Activated T-cell treated with anti-CD3 and anti-CD28 coated beads, Interleukin-2, amount 50 U/mL, for 4 hours (primary cell): ENCODE data around the gene CXCL12. TPM values are rescaled to one million over a fixed set of nuclear protein-coding genes. Genes with fewer than 3 reads are reported as not detected.

Experiments used
- ATAC-seq, 2 donors: fragments of 200-7000 bp; cut with Tn5 transposase; one replicate each; pipeline ENCODE4 v1.10.0; 2021
- DNase-seq: peaks from one replicate; pipeline ENCODE4 v3.0.0-alpha.2; 2020
- H3K27me3 Mint-ChIP-seq: one replicate; pipeline ENCODE4 v1.8.0; 2021; ENCODE audit warnings: low read depth, mixed read lengths
- H3K36me3 Mint-ChIP-seq: one replicate; pipeline ENCODE4 v1.8.0; 2022; ENCODE audit warnings: mixed read lengths; ENCODE audit not compliant: insufficient read depth
- H3K4me1 Mint-ChIP-seq: one replicate; pipeline ENCODE4 v1.8.0; 2021; ENCODE audit warnings: low read depth, mixed read lengths
- H3K4me3 Mint-ChIP-seq: one replicate; pipeline ENCODE4 v1.8.0; 2021; ENCODE audit warnings: mild to moderate bottlenecking, moderate library complexity, mixed read lengths
- H3K9me3 Mint-ChIP-seq: one replicate; pipeline ENCODE4 v1.8.0; 2021; ENCODE audit warnings: mixed read lengths
- total RNA-seq, 3 donors: library from RNA; stranded (reverse); gene quantifications; one replicate each; pipeline ENCODE4 v1.2.1, GENCODE V29; 2021

Gene CXCL12
- total RNA-seq, 3 donors from 2014 or later: 0.13 to 0.16 TPM; not detected in 1

DNA sequence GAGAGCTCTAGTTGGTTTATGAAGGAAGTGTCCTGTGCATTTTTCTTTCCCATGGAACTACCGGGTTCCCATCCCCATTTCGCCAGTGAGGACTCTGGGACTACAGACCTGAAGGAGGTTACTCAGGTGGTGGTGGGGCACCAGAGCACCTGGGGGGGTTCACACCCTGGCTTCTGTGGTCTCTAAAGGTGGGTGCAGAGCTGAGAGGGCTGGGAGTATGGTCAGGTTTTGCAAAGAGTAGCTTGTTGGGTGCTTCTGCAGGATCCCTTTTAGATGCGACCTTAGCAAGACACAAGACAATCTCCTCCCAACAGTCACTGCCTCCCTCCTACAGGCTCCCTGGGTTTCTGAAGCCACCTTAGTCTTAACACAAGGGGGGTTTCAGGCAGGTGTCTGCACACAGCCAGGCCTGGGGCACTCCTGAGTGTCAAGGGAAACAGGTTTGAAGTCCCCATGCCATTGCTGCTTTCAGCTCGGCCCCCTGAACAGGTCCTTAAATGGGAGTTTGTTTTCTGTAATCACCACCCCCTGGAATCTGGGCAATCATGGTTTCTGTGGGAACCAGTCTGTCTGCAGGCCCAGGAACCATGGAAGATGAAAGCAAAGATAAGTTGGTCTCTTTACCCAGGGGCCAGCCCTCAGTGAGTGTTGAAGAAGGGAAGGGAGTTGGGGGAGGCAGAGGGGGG lies 9.9 kb upstream of the CXCL12 start:
- Mint-ChIP-seq H3K27me3 (peaks cover 24% of the 10 kb centered on the region), H3K4me3 (no peak overlapping the region), H3K9me3 (no peaks in the 10 kb centered on the region), H3K36me3 (no peaks in the 10 kb centered on the region), H3K4me1 (no peaks in the 10 kb centered on the region)
- ATAC-seq (no peak), DNase-seq (no peak)

DNA sequence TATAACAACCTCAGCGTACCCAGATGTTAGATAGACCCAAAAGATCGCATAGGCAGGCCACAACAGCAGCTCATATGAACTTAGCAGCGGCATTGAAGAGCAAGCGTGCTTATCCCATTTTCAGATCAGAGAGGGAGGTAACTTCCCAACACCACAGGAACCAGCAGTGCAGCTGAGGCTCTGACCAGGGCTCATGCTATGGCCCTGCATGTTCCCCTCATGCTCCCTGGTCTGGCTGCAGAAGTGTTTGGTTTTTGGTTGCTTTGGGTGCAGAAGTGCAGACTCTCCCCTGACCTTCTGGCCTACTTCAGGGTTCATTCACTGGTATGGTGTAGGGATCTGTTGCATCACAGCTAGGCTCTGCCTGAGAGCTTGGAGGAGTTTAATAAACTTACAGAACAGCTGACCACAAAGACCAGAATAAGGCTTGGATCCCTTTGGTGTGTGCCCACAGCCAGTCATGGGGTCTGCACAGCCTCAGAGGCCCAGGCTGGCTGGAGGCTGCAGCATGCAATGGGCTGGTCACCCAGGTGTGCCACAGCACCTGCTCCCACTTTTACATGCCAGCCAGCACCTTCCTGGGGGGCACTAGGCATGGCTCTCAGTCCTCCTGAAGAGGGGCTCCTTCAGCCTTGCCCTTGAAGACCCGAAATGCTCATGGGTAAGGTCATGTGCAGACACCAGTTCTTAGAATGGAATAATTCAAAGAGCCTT lies 9.1 kb upstream of the CXCL12 start:
- ATAC-seq (no peak), DNase-seq (no peak)
- H3K27me3 Mint-ChIP-seq: peaks cover 28% of the 10 kb centered on the region
- H3K36me3 Mint-ChIP-seq: no peaks in the 10 kb centered on the region
- no peak overlapping the region for H3K4me3 Mint-ChIP-seq
- H3K4me1 Mint-ChIP-seq: no peaks in the 10 kb centered on the region
- H3K9me3 Mint-ChIP-seq: no peaks in the 10 kb centered on the region

DNA sequence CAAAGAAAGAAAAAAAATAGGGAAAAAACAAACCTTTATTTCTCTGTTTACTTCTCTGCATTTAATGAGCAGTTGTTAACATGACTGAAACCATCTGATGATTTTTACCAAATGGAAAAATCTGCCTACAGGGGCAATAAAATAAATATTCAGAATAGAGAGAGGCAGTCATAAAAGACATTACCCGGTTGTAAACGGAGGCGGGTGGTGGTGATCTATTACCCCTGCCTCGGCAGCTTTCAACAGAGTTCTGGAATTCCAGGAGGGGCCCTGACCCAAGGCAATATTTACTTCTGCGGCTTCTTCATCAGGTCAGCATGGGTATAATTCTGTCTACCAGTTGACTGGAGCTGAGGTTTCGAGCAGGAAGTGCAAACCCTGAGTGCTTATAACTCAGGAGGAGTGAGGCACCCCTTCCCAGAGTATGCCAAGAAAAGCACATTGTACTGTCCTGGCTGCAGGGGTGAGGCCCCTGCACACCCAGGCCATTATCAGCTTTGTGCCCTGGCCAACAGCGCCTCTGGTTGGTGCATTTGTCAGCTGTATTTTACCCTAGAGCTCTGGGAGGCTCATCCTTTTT lies 8.2 kb upstream of the CXCL12 start:
- no peak for DNase-seq
- Mint-ChIP-seq H3K4me3 (no peak overlapping the region), H3K36me3 (no peaks in the 10 kb centered on the region), H3K27me3 (peaks cover 34% of the 10 kb centered on the region), H3K9me3 (no peaks in the 10 kb centered on the region), H3K4me1 (no peaks in the 10 kb centered on the region)
- no peak for ATAC-seq

DNA sequence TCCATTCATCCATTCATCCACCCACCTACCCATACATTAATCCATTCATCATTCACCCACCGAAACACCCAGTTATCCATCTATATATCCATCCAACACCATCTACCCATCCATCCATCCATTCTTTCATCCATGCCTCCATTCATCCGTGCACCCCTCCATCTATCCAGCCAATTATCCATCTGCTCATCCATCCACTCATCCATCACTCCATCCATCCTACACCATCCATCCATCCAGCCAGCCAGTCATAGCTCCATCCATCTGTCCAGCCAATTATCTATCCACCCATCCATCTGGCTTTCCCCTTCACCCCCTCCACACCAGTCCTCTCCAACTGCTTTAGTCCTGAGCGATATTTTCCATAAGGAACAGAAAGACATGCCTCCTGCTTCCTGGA lies 7.5 kb upstream of the CXCL12 start:
- no peaks in the 10 kb centered on the region for H3K9me3 Mint-ChIP-seq
- ATAC-seq: no peak
- H3K4me3 Mint-ChIP-seq: no peak overlapping the region
- no peaks in the 10 kb centered on the region for H3K4me1 Mint-ChIP-seq
- H3K27me3 Mint-ChIP-seq: peaks cover 39% of the 10 kb centered on the region
- DNase-seq: no peak
- H3K36me3 Mint-ChIP-seq: no peaks in the 10 kb centered on the region

DNA sequence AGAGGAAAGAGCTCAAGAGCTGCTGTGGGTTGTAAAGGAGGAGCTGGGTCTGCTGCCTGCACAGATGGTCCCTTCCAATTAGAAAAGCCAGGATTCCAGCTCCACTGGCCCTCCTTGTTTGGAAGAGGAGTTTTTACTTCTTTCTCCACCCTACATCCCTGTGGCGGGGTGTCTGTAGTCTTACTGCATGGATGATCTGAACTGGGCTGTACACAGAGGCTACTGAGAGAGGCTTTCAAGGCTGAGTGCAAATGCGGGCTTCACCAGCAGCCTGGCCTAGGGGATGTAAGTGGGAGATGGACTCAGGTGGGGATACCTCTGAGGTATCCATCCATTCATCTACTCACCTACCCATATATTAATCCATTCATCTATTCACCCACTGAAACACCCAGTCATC lies 7.1 kb upstream of the CXCL12 start:
- Mint-ChIP-seq H3K4me1 (peaks cover 1% of the 10 kb centered on the region), H3K36me3 (no peaks in the 10 kb centered on the region), H3K27me3 (peaks cover 40% of the 10 kb centered on the region), H3K9me3 (no peaks in the 10 kb centered on the region), H3K4me3 (no peak overlapping the region)
- ATAC-seq (no peak), DNase-seq (no peak)

DNA sequence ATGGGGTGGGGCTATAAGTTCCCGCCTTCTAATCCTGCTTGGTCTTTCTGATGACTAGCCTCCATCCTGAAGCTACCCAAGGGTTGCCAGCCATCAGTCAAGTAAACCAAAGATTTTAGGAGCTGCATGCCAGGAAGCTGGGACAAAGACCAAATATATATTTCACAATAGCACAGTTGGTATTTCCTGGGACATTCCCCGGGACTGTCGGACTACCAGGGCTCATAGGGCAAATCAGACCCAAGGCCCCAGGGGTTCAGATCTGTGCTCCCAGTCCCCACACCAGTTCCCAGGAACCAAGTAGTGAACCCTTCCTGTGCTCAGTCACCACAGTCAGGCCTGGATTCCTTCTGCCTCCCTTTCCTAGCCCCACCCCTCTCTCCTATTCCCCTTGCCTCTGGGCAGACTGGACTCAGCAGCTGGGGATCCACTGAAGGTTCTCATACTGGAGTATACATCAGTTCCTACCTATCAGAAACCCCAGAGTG lies 5.7 kb upstream of the CXCL12 start:
- Mint-ChIP-seq H3K36me3 (no peaks in the 10 kb centered on the region), H3K27me3 (peaks cover 38% of the 10 kb centered on the region), H3K4me3 (no peak overlapping the region), H3K9me3 (no peaks in the 10 kb centered on the region), H3K4me1 (peaks cover 7% of the 10 kb centered on the region)
- no peak for DNase-seq
- no peak for ATAC-seq

DNA sequence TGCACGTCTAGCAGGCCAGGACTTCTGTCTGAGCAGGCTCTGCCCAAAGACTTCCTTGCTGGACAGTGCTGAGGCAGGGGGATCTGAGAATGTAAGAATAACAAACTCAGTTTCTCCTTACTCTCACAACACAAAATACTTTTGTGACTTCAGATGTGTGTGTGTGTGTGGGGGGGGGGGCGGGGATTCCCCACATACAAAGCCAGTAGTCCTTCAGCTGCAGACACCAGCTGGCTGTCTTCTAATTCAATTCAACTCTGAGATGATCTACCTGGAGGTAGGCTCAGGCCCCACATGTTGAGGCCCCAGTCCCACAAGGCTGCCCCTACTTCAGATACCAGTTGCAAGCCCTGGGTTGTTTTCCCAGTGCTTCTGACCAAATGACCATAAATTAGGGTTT lies 4.7 kb upstream of the CXCL12 start:
- ATAC-seq: no peak
- no peaks in the 10 kb centered on the region for H3K36me3 Mint-ChIP-seq
- peaks cover 41% of the 10 kb centered on the region for H3K27me3 Mint-ChIP-seq
- no peak overlapping the region for H3K4me3 Mint-ChIP-seq
- no peak for DNase-seq
- peaks cover 8% of the 10 kb centered on the region for H3K4me1 Mint-ChIP-seq
- no peaks in the 10 kb centered on the region for H3K9me3 Mint-ChIP-seq

DNA sequence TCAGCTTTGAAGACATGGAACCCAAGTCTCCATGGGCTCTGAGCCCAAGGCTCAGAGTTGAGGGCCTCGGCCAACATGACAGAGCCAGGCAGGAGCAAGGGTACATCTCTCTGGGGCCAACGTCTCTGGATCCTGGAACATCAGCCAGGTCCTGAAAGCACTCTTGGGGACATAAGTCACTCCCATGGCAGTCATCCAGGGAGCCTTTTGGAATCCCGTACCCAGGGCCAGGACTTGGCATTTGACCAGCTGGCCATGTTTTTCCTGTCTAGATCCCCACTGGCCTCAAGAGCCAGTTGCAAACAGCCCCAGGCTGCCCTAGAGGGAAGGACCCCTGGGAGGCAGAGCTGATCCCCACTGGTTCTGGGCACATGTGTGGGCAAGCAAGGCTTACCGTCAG lies 4.3 kb upstream of the CXCL12 start:
- Mint-ChIP-seq H3K9me3 (no peaks in the 10 kb centered on the region), H3K27me3 (peaks cover 41% of the 10 kb centered on the region), H3K4me3 (no peak overlapping the region), H3K36me3 (no peaks in the 10 kb centered on the region), H3K4me1 (peaks cover 8% of the 10 kb centered on the region)
- no peak for ATAC-seq
- no peak for DNase-seq

DNA sequence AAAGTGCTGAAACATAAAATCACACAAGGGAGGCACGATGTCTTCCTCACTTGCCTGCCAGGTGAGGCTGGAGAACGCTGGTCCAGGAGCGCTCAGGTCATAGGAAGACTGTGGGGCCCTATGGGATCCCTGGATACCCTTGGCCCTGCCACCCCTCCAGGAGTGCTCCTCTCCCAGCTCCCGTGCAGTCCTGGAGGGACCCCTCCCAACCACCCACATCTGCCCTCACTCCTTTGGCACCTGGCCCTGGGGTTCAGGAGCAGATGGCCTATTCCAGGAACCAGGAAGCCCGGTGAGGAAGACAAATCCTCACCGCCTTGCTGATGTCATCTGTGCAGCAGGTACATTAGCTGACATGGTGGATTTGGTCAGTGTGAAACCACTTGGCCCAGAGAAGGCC lies 3.7 kb upstream of the CXCL12 start:
- ATAC-seq: no peak
- peaks cover 8% of the 10 kb centered on the region for H3K4me1 Mint-ChIP-seq
- no peak for DNase-seq

DNA sequence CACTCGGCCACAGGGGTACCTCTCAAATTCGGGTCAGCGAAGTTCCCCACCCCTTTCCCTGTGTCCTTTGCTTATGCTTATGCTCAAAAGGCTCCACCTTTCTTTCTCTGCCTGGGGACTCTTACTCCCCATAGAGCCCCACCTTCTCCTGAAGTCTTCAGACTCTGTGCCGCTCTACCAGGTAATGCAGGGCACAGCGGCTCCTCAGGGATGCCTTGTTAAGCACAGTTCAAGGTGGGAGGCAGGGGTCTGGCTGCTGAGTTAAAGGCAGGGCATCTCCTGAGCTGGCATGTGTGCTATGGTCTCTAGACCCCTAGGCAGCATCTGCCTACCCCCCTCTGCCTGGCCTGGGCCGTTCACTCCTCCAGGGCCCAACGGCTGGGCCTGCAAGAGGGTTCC lies 3.0 kb upstream of the CXCL12 start:
- peaks cover 8% of the 10 kb centered on the region for H3K4me1 Mint-ChIP-seq
- H3K36me3 Mint-ChIP-seq: no peaks in the 10 kb centered on the region
- H3K9me3 Mint-ChIP-seq: no peaks in the 10 kb centered on the region
- H3K27me3 Mint-ChIP-seq: peaks cover 53% of the 10 kb centered on the region
- DNase-seq (no peak), ATAC-seq (no peak)
- no peak overlapping the region for H3K4me3 Mint-ChIP-seq

More for the DNA sequence above, 3.7 kb upstream of the CXCL12 start:
- Mint-ChIP-seq H3K9me3 (no peaks in the 10 kb centered on the region), H3K36me3 (no peaks in the 10 kb centered on the region), H3K4me3 (no peak overlapping the region), H3K27me3 (peaks cover 45% of the 10 kb centered on the region)

DNA sequence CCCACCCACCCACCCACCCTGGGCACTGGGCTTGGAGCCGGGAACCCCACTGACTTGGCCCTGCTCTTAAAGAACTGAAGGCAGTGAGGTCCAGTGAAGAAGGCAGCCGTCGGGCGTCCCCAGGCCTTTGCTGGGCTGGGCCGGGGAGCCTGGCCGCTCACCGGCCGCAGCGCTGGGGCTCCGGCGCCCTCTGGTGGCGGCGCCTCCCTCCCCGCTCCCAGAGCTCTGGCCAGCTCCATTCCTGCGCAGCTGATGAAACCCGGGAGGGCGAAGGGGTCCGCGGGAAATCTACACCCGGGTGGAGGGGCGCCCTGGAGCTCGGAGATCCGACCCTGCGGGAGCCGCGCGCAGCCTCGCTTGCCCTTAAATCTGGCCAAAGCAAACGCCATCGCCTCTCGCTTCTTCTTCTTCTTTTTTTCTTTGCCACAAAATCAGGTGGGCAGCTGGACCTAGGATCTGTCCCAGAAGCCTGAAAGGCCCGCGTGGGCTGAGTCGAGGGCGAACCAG lies 1.7 kb upstream of the CXCL12 start:
- Mint-ChIP-seq H3K27me3 (peaks cover 52% of the 10 kb centered on the region), H3K9me3 (no peaks in the 10 kb centered on the region), H3K36me3 (no peaks in the 10 kb centered on the region), H3K4me1 (peaks cover 8% of the 10 kb centered on the region), H3K4me3 (no peak overlapping the region)
- DNase-seq (no peak), ATAC-seq (peak; percentile 46 to 61)

DNA sequence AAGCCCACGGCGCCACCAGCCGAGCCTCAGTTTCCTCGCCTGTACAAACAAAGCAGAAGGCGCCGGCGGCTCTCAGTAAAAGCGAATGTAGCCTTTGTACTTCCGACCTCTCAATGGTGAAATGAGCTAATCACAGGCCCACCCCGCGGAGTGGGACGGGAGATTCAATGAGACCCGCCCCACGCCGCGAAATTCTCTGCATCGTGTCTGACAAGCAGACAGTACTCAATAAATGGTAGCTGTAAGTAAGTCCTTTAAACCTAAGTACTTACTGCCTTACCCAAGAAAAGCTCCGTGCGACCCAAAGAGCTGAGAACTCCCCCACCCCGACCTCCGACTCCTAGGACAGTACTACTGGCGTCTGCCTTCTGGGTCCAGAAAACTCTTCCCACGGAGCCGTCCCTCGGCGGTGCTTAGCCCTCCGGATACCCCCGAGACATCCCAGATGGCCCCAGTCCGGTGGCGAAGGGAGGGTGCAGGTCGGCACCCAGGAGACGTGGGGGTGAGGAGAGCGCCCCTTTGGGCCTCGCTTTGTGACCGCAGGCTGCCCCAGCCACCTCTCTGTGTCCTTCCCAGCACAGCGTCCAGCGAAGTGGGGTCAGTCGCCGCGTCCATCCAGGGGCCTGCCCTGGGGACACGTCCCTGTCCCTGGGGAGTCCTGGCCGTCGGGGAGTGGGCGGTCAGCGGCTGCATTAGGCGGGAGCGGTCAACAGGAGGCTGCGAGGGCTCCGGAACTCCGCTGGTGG lies 972 bp upstream of the CXCL12 start:
- Mint-ChIP-seq H3K4me3 (peak overlapping the region; percentile 31), H3K27me3 (peaks cover 52% of the 10 kb centered on the region), H3K9me3 (no peaks in the 10 kb centered on the region), H3K36me3 (no peaks in the 10 kb centered on the region), H3K4me1 (peaks cover 8% of the 10 kb centered on the region)
- DNase-seq: no peak
- ATAC-seq: no peak

DNA sequence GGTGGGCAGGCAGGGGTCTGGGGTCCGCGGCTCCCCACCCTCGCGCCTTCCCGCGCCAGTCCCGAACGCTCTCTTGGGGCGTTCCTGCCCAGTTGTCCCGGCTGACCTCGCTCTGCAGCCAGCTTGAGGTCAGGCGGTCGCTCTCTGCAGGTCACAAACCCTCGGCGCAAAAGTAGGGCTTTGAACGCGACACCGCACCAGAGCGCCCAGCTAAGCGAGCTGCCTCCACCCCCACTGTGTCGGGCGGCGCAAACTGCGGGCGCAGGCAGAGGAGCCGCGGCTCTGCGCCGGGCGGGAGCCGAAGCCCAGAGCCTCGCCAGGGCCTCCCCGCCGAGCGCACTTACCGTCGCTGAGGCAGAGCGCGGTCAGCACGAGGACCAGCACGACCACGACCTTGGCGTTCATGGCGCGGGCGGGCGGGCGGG lies 284 bp downstream of the CXCL12 start:
- DNase-seq: no peak

More for the DNA sequence above, 284 bp downstream of the CXCL12 start:
- ATAC-seq: peak; percentile 11 to 25
- Mint-ChIP-seq H3K36me3 (no peaks in the 10 kb centered on the region), H3K4me1 (peaks cover 8% of the 10 kb centered on the region), H3K4me3 (no peak overlapping the region), H3K27me3 (peaks cover 49% of the 10 kb centered on the region), H3K9me3 (no peaks in the 10 kb centered on the region)
